ENCODE measurements around the gene HERC3.

Gene HERC3

DNA sequence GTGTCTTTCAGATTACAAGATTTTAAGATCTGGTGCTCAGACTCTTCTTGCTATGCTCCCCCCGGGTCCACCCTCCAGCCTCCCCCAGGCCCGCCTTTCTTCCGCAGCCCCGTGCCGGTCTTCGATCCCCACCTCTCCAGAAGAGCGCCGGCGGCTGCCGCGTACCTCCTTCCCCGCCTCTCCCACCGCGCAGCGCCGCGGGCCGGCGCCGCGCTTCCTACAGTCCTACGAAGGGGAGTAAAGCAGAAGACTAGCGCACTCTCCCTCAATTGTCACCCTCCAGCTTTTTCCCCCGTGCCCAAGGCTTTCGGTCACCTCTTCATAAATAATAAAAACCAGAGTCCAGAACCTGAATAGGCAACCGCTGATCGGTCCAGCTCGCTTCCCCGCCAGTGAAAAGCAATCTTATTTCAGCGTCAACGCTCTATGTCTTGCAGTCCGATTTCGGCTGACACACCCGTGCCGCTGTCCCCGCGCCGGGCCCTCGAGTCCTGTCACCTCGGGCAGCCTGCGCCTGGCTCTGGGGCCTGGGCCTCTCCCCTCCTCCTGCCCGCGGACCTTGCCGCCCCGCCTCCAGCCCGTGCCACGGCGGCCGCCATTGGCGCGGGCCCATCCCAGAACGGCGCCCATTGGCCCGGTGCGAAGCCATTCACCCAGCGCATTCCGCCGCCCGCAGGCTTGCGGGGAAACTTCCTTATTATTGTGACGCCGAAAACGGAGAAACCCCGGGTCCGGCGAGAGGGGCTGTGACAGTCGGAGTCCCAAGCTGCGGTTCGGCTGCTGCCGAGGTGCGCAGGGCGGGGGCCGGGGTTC lies at the start of gene HERC3:
Gene HERC3 (plus strand): TSS at position 694 of the 813 bp plus-strand sequence. CDS start 13,344 bp downstream, outside the sequence.
- DNase-seq (ENCODE audit: low spot score) = peak; percentile 94

GRCh38 chr4:88549815-88550214 lies 42.5 kb upstream of the HERC3 start:
- DNase-seq (ENCODE audit: low spot score) = no peak

GRCh38 chr4:88567591-88567990 lies 24.7 kb upstream of the HERC3 start:
- DNase-seq (ENCODE audit: low spot score) = no peak

DNA sequence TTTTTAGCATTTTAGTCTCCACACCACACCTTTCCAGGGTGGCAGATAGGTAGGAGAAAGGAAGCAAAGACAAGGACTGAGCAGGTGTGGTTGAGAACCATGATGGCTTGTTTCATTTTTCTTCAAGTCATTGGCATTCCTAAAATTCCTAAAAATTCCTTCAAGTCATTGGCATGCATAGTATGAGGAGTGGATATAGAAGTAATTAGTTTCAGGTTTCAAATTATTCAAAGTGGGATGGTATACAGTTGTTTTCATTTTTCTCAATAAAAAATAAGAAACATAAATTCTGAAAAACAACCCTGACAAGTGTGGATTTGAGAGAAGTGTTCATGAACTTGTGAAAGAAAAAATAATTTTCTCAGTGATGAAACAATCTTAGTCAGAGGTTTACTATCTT lies 22.3 kb upstream of the HERC3 start:
- no peak for DNase-seq (ENCODE audit: low spot score)

DNA sequence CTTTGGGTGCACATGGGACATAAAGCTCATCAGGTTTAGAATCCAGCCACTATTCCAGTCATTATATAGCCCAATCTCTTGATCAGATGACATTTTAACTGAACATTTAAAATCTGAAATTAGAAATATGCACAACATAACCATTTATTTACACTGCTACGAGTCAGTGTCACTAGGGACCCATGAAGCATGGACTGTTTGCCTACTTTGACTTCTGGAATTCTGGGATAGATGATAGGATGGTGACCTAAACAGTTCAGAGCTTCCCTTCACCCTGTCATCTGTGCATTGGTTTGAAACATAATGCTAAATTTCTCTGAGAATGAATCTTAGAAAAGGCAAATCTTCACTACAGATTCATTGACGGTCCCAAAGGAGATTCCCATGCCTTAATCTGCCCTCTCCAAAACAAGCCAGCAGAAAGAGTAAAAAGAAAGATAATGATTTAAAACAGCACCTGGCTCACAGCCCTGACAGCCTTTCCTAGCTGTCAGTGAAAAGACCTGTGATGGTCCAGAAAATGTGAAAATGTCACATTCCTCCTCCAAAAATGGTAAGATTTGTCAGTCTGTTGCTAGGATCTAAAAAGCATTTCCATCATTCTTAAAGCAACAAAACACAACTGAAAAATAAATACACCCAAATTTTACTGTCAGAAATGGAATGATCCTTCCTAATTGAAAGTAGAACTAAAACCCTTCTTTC lies 18.9 kb upstream of the HERC3 start:
- DNase-seq (ENCODE audit: low spot score) = no peak

- DNase-seq (ENCODE audit: low spot score) = no peak
Observed at GRCh38 chr4:88573995-88574394, 18.3 kb upstream of the HERC3 start.

GRCh38 chr4:88575186-88575585 lies 17.1 kb upstream of the HERC3 start:
- DNase-seq (ENCODE audit: low spot score) = no peak

DNA sequence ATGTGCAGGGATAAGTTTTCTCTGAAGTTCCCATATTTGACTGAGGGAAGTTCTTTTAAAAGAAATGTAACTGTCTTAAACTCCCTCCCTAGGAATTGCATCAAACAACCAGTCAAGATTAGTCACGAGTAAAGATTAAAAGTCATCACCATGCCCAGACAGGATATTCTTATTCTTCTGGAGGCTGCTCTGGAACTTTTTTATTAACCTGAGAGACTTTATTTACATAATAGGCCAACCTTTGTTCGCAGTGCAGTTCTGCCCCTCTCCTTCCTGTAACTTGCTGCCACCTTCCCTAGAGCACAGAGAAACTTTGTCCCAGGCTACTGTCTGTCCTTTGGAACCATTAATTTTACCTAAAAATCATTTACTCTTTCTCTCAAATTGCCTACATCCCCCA lies 9.8 kb upstream of the HERC3 start:
- DNase-seq (ENCODE audit: low spot score) = no peak

DNA sequence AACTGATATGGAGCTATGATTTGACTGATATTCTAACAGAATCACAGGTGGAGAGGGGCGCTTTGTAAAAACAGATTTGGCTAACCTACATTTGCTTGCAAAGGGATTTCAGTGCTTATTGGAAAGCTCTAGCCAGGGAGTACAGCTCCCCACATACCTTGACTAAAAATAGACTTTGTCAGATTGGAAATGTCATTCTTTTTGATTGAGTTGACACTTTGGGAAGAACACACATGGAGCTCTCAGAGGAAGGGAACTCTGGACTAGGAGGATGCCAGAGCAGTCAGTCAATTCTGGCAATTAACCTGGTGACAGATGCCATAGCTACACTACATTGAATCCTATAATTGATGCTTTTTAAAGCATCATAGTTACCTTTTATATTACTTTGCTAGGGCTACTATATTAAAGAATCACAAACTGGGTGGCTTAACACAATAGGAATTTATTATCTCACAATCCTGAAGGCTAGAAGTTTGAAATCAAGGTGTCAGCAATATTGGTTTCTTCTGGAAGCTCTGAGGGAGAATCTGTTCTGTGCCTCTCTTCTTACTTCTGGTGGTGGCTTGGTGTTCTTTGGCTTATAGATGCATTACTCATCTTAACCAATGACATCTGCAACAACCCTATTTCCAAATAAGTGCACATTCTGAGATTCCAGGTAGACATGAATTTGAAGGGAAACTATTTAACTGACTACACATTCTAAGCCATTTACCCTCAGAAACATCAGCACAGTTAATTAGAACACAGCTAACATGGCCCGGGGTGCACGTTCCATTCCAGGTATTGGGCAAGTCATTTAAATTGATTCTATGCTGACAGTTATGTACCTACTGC lies 8.4 kb upstream of the HERC3 start:
- no peak for DNase-seq (ENCODE audit: low spot score)

DNA sequence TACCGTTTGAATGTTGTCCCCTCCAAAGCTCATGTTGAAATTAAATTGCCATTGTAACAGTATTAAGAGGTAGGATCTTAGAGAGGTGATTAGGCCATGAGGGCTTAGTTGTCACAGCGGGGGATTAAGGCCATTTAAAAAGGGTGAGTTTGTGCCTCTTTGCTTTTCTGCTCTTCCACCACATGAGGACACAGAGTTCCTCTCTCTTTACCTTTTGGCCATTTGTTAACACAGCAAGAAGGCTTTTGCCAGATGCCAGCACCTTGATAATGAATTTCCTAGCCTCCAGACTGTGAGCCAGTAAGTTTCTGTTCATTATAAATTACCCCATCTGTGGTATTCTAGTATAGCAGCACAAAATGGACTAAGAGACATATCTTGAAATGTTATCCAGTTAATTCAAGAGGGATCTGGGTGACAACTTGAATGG lies 7.8 kb upstream of the HERC3 start:
- DNase-seq (ENCODE audit: low spot score) = no peak

GRCh38 chr4:88585917-88586316 lies 6.4 kb upstream of the HERC3 start:
- no peak for DNase-seq (ENCODE audit: low spot score)

DNA sequence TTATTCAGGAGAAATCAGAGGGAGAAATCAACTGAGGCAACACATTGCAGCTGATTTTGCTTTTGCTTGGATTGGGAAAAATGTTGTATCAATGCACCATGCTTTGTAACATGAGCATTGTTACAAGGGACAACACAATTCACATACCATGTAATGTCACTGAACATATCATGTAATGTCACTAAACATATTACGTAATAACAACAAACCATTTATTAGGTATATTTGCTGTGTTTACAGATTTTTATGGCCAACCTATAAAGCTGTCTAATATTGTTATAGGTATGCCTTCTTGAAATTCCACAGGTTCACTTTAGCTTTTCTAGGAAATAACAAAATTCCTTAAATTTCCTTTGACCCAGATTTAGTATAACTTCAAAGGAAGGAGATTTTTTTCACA lies 5.0 kb upstream of the HERC3 start:
- no peak for DNase-seq (ENCODE audit: low spot score)

GRCh38 chr4:88592600-88593448 lies 544 bp downstream of the HERC3 start:
- DNase-seq (ENCODE audit: low spot score) = peak; percentile 81

DNA sequence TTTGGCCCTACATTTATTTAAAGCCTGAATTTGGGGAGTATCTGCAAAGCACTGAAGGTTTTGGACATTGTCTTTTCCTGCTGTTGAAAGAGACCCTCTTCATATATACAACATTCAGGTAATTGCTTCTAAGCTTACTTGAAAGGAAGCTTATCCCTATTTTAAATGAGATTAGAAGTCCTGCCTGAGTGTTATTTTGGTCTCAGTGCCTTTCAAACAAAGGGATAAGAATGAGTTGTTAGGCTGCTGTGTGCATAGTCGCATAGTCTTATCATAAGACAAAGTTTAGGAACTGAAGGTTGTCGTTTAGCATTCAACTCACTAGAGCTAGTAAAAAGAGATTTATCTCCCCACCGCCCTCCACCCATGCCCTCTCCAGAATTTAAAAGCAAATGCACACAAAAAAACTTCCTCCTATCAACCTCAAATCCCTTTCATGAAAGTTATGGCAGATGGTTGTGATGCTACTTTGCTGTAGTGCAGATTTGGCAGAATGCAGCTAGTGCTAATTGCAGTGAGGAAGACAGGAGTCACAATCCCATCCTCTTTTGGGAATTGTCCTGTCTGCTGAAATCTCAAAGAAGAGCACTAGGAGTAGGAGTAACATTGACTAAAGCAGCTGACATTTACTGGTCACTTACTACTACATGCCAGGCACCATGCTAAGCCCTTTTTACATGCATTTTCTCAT lies 5.8 kb downstream of the HERC3 start:
- DNase-seq (ENCODE audit: low spot score) = no peak

GRCh38 chr4:88599298-88599697 lies 7.0 kb downstream of the HERC3 start:
- DNase-seq (ENCODE audit: low spot score) = no peak

DNA sequence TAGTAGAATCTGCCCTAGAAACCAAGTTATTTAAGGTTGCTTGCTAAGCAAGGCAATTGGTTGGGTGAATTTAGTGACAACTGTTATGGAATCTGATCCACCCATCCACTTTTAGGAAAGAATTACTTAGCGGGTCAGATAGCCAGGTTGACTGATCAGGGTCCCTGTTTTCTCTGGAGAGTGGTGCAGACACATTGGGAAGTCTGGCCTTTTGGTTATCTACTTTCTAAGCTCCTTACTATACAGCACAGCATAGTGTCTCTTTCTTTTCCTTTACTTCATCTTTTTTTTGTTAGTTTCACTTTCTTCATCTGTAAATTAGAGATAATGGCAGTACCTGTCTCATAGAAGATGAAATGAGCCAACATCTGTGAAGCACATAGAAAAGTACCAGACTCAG lies 7.4 kb downstream of the HERC3 start:
- no peak for DNase-seq (ENCODE audit: low spot score)

- no peak for DNase-seq (ENCODE audit: low spot score)
Observed at GRCh38 chr4:88600176-88600838, 8.0 kb downstream of the HERC3 start.

GRCh38 chr4:88604978-88605678 lies 12.8 kb downstream of the HERC3 start:
- DNase-seq (ENCODE audit: low spot score) = no peak

DNA sequence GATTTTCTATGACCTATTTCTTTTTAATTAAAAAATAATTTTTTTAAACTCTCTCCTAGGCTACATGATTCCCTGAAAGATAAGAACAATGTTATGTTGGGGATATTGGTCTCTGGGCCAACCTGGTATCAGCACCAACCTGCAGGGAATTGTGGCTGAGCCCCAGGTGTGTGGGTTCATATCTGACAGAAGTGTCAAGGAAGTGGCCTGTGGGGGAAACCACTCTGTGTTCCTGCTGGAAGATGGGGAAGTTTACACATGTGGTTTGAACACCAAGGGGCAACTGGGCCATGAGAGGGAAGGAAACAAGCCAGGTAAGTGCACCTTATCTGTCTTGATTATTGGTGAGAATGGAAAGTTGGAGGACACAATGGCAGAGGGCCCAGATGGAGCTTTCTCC lies 13.5 kb downstream of the HERC3 start:
- no peak for DNase-seq (ENCODE audit: low spot score)

DNA sequence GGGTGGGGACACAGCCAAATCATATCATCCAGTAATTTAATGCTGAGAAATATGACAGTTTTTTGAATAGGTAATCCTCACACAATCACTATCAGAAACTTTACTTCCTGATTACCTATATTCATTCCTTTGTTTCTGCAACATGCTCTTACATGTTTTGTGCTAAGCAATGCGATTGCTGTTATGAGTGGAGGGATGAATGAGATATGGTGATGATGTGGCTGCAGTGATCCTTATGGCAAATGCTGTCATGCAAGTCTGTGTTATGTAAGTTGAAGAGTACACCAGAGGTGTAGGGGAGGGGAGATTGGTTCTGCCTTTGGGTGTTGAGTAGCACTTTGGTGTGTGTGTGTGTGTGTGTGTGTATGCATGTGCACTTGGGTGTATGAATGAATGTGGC lies 14.6 kb downstream of the HERC3 start:
- DNase-seq (ENCODE audit: low spot score) = no peak

Data from Ammon's horn (tissue), 1 donor.